H1 (cell line): ENCODE results near the gene KLHL29. TPM values are rescaled to one million over a fixed set of nuclear protein-coding genes. Genes with fewer than 3 reads are reported as not detected.

ENCODE experiments used
- CTCF ChIA-PET: fragments of 300-600 bp; sonication (Branson Sonifier 250); formaldehyde crosslinking; loops from one replicate; lab custom pipeline; 2021; ENCODE audit not compliant: partially characterized antibody; lab: Charles Lee
- POLR2A ChIA-PET: fragments of 300-600 bp; sonication (Branson Sonifier 250); formaldehyde crosslinking; loops from one replicate; lab custom pipeline; 2021; ENCODE audit warnings: inconsistent platforms; ENCODE audit not compliant: partially characterized antibody; lab: Charles Lee
- DNase-seq, 2 experiments: peaks; one replicate each; pipeline versions ENCODE4 v3.0.0 to v3.0.0-alpha.2; 2010 to 2022; ENCODE audit warnings: low spot score in 2 of 2, low read depth in 1 of 2, mixed read lengths in 1 of 2
- FAIRE-seq: peaks from 2 replicates; lab custom pipeline; 2011; peaks lifted over from hg19 to GRCh38; lab: Jason Lieb, UNC
- H2AFZ ChIP-seq: 2 replicates; pipeline ENCODE4 v1.8.1; 2012; ENCODE audit warnings: low read length, inconsistent platforms
- H2AK5ac ChIP-seq: 2 replicates; pipeline ENCODE4 v1.6.1; 2013; ENCODE audit warnings: low read depth, low read length
- H2BK120ac ChIP-seq: replicated peaks from 2 replicates; pipeline ENCODE3; 2013; ENCODE audit warnings: low read depth, low read length, inconsistent platforms
- H2BK12ac ChIP-seq: 2 replicates; pipeline ENCODE4 v1.6.1; 2013; ENCODE audit warnings: low read depth, low read length
- H2BK15ac ChIP-seq: 2 replicates; pipeline ENCODE4 v1.6.1; 2013; ENCODE audit warnings: low read length
- H2BK20ac ChIP-seq: 2 replicates; pipeline ENCODE4 v1.6.1; 2013; ENCODE audit warnings: low read length
- H2BK5ac ChIP-seq: 2 replicates; pipeline ENCODE4 v1.6.1; 2013; ENCODE audit warnings: low read depth, low read length
- H3K14ac ChIP-seq: 2 replicates; pipeline ENCODE4 v1.6.1; 2013; ENCODE audit warnings: inconsistent platforms; ENCODE audit not compliant: insufficient read length
- H3K18ac ChIP-seq: 2 replicates; pipeline ENCODE4 v1.6.1; 2013; ENCODE audit warnings: low read length; ENCODE audit errors: extremely low read depth
- H3K23ac ChIP-seq: 2 replicates; pipeline ENCODE4 v1.6.1; 2013; ENCODE audit warnings: inconsistent platforms; ENCODE audit not compliant: insufficient read length
- H3K23me2 ChIP-seq: 2 replicates; pipeline ENCODE4 v1.6.1; 2013; ENCODE audit warnings: low read depth, low read length
- H3K27ac ChIP-seq: 2 replicates; pipeline ENCODE4 v1.6.1; 2011; ENCODE audit warnings: low read depth, low read length, inconsistent platforms
- H3K27me3 ChIP-seq, 4 experiments: replicated peaks in 1 of 4; 1 replicate in 1 of 4; 2 replicates in 3 of 4; pipeline versions ENCODE4 v1.6.1 to v1.8.1; 2011 to 2013; ENCODE audit warnings: low read length in 3 of 4, mild to moderate bottlenecking in 3 of 4, inconsistent platforms in 2 of 4, mixed read lengths in 2 of 4, moderate library complexity in 1 of 4; ENCODE audit not compliant: control insufficient read depth in 3 of 4, insufficient read depth in 3 of 4; ENCODE audit errors: extremely low read depth in 1 of 4
- H3K36me3 ChIP-seq, 4 experiments: 2 replicates each; pipeline versions ENCODE4 v1.6.1 to v1.8.1; 2011 to 2013; ENCODE audit warnings: mild to moderate bottlenecking in 4 of 4, low read length in 3 of 4, moderate library complexity in 2 of 4, control low read depth in 1 of 4, inconsistent platforms in 1 of 4; ENCODE audit not compliant: insufficient read depth in 4 of 4, control insufficient read depth in 2 of 4
- H3K4ac ChIP-seq: replicated peaks from 2 replicates; pipeline ENCODE3; 2013; ENCODE audit warnings: low read length, low read depth, mixed read lengths, inconsistent platforms; ENCODE audit not compliant: insufficient read length
- H3K4me1 ChIP-seq, 4 experiments: replicated peaks in 1 of 4; 1 replicate in 1 of 4; 2 replicates in 3 of 4; pipeline versions ENCODE4 v1.6.1 to v1.8.1; 2011 to 2013; ENCODE audit warnings: low read length in 3 of 4, inconsistent platforms in 2 of 4, mixed read lengths in 1 of 4; ENCODE audit not compliant: insufficient read depth in 4 of 4, control insufficient read depth in 3 of 4
- H3K4me2 ChIP-seq, 2 experiments: 2 replicates each; pipeline versions ENCODE4 v1.6.1 to v1.8.1; 2011 to 2013; ENCODE audit warnings: low read depth in 2 of 2, low read length in 2 of 2, control low read depth in 1 of 2, inconsistent platforms in 1 of 2, mild to moderate bottlenecking in 1 of 2; ENCODE audit not compliant: insufficient read depth in 1 of 2
- H3K4me3 ChIP-seq, 4 experiments: fragments of 200-600, 300-600 bp in 1 of 4; sonication (generic), shearing (Covaris generic), sonication (Bioruptor Twin) in 1 of 4; 2 replicates each; pipeline versions ENCODE4 v1.5.1 to v1.8.1; 2011 to 2016; ENCODE audit warnings: low read length in 4 of 4, low read depth in 3 of 4, control low read depth in 2 of 4, inconsistent platforms in 2 of 4, mild to moderate bottlenecking in 2 of 4, mixed read lengths in 1 of 4, moderate library complexity in 1 of 4; ENCODE audit not compliant: insufficient read depth in 2 of 4; ENCODE audit errors: extremely low read depth in 1 of 4
- H3K56ac ChIP-seq: replicated peaks from 2 replicates; pipeline ENCODE3; 2013; ENCODE audit warnings: low read depth, mild to moderate bottlenecking, mixed read lengths, low read length, inconsistent platforms; ENCODE audit not compliant: insufficient read length
- H3K79me1 ChIP-seq: 2 replicates; pipeline ENCODE4 v1.6.1; 2013; ENCODE audit warnings: low read depth, low read length, control low read depth
- H3K79me2 ChIP-seq, 2 experiments: 2 replicates each; pipeline versions ENCODE4 v1.6.1 to v1.8.1; 2012 to 2013; ENCODE audit warnings: low read length in 2 of 2, mild to moderate bottlenecking in 2 of 2, inconsistent platforms in 1 of 2; ENCODE audit not compliant: insufficient read depth in 2 of 2, control insufficient read depth in 1 of 2
- H3K9ac ChIP-seq, 4 experiments: replicated peaks in 1 of 4; 1 replicate in 1 of 4; 2 replicates in 3 of 4; pipeline versions ENCODE4 v1.6.1 to v1.8.1; 2011 to 2013; ENCODE audit warnings: low read depth in 3 of 4, low read length in 3 of 4, control low read depth in 2 of 4, mild to moderate bottlenecking in 2 of 4, moderate library complexity in 2 of 4, inconsistent platforms in 1 of 4; ENCODE audit errors: extremely low read depth in 1 of 4
- H3K9me3 ChIP-seq, 2 experiments: 2 replicates each; pipeline versions ENCODE4 v1.6.1 to v1.8.1; 2012 to 2013; ENCODE audit warnings: mild to moderate bottlenecking in 2 of 2, moderate library complexity in 2 of 2, control low read depth in 1 of 2, inconsistent platforms in 1 of 2, low read depth in 1 of 2, low read length in 1 of 2, mixed read lengths in 1 of 2; ENCODE audit not compliant: insufficient read depth in 2 of 2
- H4K20me1 ChIP-seq, 2 experiments: replicated peaks in 1 of 2; 2 replicates each; pipeline versions ENCODE3 to v1.8.1; 2011 to 2013; ENCODE audit warnings: inconsistent platforms in 2 of 2, low read length in 2 of 2, mild to moderate bottlenecking in 1 of 2; ENCODE audit not compliant: insufficient read depth in 2 of 2, control insufficient read depth in 1 of 2
- H4K5ac ChIP-seq: 2 replicates; pipeline ENCODE4 v1.6.1; 2013; ENCODE audit warnings: low read length, low read depth, mixed read lengths, inconsistent platforms; ENCODE audit not compliant: insufficient read length
- H4K8ac ChIP-seq: 2 replicates; pipeline ENCODE4 v1.8.0; 2013; ENCODE audit warnings: mild to moderate bottlenecking, moderate library complexity, low read length, inconsistent platforms; ENCODE audit not compliant: insufficient read depth; ENCODE audit errors: extremely low read depth
- H4K91ac ChIP-seq: replicated peaks from 2 replicates; pipeline ENCODE3; 2013; ENCODE audit warnings: low read length, mixed read lengths, inconsistent platforms; ENCODE audit not compliant: insufficient read length
- BACH1 ChIP-seq: IDR thresholded peaks from 2 replicates; pipeline ENCODE4 v1.6.1; 2012; ENCODE audit warnings: low read length, improper control_type of control experiment
- CEBPB ChIP-seq: IDR thresholded peaks from 2 replicates; pipeline ENCODE4 v1.6.1; 2012; ENCODE audit warnings: low read depth, low read length
- CHD1 ChIP-seq: IDR thresholded peaks from 2 replicates; pipeline ENCODE4 v1.6.1; 2012; ENCODE audit warnings: low read depth, low read length, improper control_type of control experiment
- CTBP2 ChIP-seq: IDR thresholded peaks from 2 replicates; pipeline ENCODE4 v1.7.0; 2011; ENCODE audit warnings: borderline replicate concordance, mild to moderate bottlenecking, moderate library complexity, mixed read lengths, low read length; ENCODE audit not compliant: insufficient read depth, insufficient read length
- GABPA ChIP-seq: IDR thresholded peaks from 2 replicates; pipeline ENCODE4 v1.6.1; 2011; ENCODE audit warnings: mild to moderate bottlenecking, low read length, moderate library complexity, borderline replicate concordance; ENCODE audit not compliant: insufficient read depth
- GTF2F1 ChIP-seq: IDR thresholded peaks from 2 replicates; pipeline ENCODE4 v1.6.1; 2012; ENCODE audit warnings: low read depth, low read length, improper control_type of control experiment, borderline replicate concordance
- NRF1 ChIP-seq: IDR thresholded peaks from 2 replicates; pipeline ENCODE4 v1.6.1; 2011; ENCODE audit warnings: mild to moderate bottlenecking, low read depth, low read length, improper control_type of control experiment
- POU5F1 ChIP-seq: IDR thresholded peaks from 2 replicates; pipeline ENCODE4 v1.6.1; 2011; ENCODE audit warnings: low read depth, mild to moderate bottlenecking, low read length, moderate library complexity
- RBBP5 ChIP-seq: IDR thresholded peaks from 2 replicates; pipeline ENCODE4 v1.7.1; 2012; ENCODE audit warnings: low read depth, mild to moderate bottlenecking, inconsistent platforms, low read length, moderate library complexity, borderline replicate concordance
- RNF2 ChIP-seq: fragments of 200-900, 300-1000 bp; sonication (generic); IDR thresholded peaks from 2 replicates; pipeline ENCODE4 v1.7.1; 2016; ENCODE audit warnings: borderline replicate concordance, low read depth, mild to moderate bottlenecking, antibody characterized with exemption, low read length; ENCODE audit not compliant: poor library complexity, severe bottlenecking; ENCODE audit errors: missing control alignments
- SIX5 ChIP-seq: IDR thresholded peaks from 2 replicates; pipeline ENCODE4 v1.6.1; 2011; ENCODE audit warnings: mild to moderate bottlenecking, low read depth, low read length
- SP1 ChIP-seq: IDR thresholded peaks from 2 replicates; pipeline ENCODE4 v1.6.1; 2011; ENCODE audit warnings: low read depth, low read length
- SP4 ChIP-seq: IDR thresholded peaks from 2 replicates; pipeline ENCODE4 v1.6.1; 2012; ENCODE audit warnings: low read length, inconsistent platforms
- TBP ChIP-seq: IDR thresholded peaks from 2 replicates; pipeline ENCODE4 v1.6.1; 2011; ENCODE audit warnings: low read depth, low read length, improper control_type of control experiment
- TCF12 ChIP-seq: IDR thresholded peaks from 2 replicates; pipeline ENCODE4 v1.6.1; 2011; ENCODE audit warnings: low read depth, mild to moderate bottlenecking, low read length
- polyA plus RNA-seq, 7 experiments: library from polyadenylated mRNA; depleted of rRNA in 3 of 7; stranded (reverse) in 5 of 7; unstranded in 2 of 7; fragments of >200 nt in 5 of 7; fragments of 200-250 nt in 2 of 7; gene quantifications; 1 replicate in 5 of 7; 2 replicates in 1 of 7; 4 replicates in 1 of 7; pipeline versions ENCODE4 v1.2.1 to v1.2.3, GENCODE V29; 2011 to 2013; ENCODE audit warnings: missing spikeins in 2 of 7, mixed read lengths in 2 of 7
- total RNA-seq: library from RNA; stranded (reverse); fragmentation: NEBNext Ultra II Directional; extraction: Animal tissue kit (Norgen Biotek cat#: 25700); gene quantifications from 2 replicates; pipeline ENCODE4 v1.2.1, GENCODE V29; 2021

The KLHL29 gene
- total and polyA plus RNA-seq, 2 of the 8 experiments (the other 6 are each of a cell fraction or from before 2014, with no cell fraction given), result 1.1 to 4.7 TPM

DNA sequence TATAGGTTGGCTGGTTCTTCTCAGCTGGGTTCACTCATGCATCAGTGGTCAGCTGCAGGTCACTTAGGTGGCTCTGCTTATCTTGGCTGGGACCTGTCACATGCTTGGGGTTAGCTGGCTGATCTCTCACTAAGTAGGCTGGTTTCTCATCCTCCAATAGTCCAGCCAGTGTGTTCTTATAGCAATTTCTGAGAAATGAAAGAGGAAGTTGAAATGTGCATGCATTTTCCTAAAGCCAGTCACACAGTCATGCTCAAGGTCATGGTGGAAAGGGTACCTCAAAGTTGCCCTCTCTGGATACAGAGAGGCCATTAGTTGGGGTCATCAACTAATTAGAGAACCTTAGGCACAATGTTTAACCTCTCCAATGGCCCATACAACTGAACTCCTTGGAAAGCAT is 64.4 kb downstream of the KLHL29 start:
- Histone ChIP-seq H3K23ac (no peak overlapping the region), H2BK5ac (no peak overlapping the region), H3K4me3 (no peak overlapping the region), H2BK15ac (no peak overlapping the region), H3K9ac (no peak overlapping the region), H3K14ac (no peak overlapping the region), H4K91ac (no peak overlapping the region), H3K4ac (no peak overlapping the region), H4K5ac (no peak overlapping the region), H3K23me2 (no peaks in the 10 kb centered on the region), H3K27ac (no peak overlapping the region), H3K79me2 (no peaks in the 10 kb centered on the region), H2AK5ac (no peak overlapping the region), H2BK12ac (no peak overlapping the region), H3K36me3 (no peaks in the 10 kb centered on the region), H2AFZ (no peak overlapping the region), H4K20me1 (no peaks in the 10 kb centered on the region), H2BK20ac (no peak overlapping the region), H3K79me1 (no peaks in the 10 kb centered on the region), H3K18ac (no peak overlapping the region), H3K56ac (no peak overlapping the region), H3K4me2 (no peak overlapping the region), H3K4me1 (peaks cover 0 to 5% (median 0%) of the 10 kb centered on the region in 4 experiments; a peak in 1 of 7 replicates), H4K8ac (no peak overlapping the region), H2BK120ac (no peak overlapping the region), H3K27me3 (no peaks in the 10 kb centered on the region), H3K9me3 (no peaks in the 10 kb centered on the region)
- DNase-seq (no peak), FAIRE-seq (no peak)
- TF ChIP-seq NRF1 (no peak), RNF2 (no peak), GTF2F1 (no peak), SP4 (no peak), CTBP2 (no peak), CHD1 (no peak), POU5F1 (no peak), TCF12 (no peak), BACH1 (no peak), GABPA (no peak), CEBPB (no peak), TBP (no peak), RBBP5 (no peak), SIX5 (no peak), SP1 (no peak)
- POLR2A ChIA-PET, result no interaction called here
- CTCF ChIA-PET, result interaction anchor here (1.0 to 7.0 kb wide), 5 partner anchors 11 to 118 kb away, joined by 3 to 42 read pairs (median 5); no protein-coding TSS in a partner anchor
